Inferior parietal cortex (tissue), 1 donor: ENCODE data around the gene TMEM175.

ENCODE experiments used
- DNase-seq: peaks from one replicate; pipeline ENCODE4 v3.0.0-alpha.2; 2016; ENCODE audit errors: extremely low spot score

TMEM175 gene

GRCh38 chr4:1002631-1003251, 70.5 kb downstream of the TMEM175 start:
- no peak for DNase-seq

- DNase-seq: no peak
Observed at GRCh38 chr4:1003271-1004070, 71.2 kb downstream of the TMEM175 start.

- no peak for DNase-seq
Observed at GRCh38 chr4:1004071-1004418, 71.8 kb downstream of the TMEM175 start.

GRCh38 chr4:1004557-1005485, 72.6 kb downstream of the TMEM175 start:
- DNase-seq: no peak

- DNase-seq: no peak
Observed at GRCh38 chr4:1006856-1007255, 74.6 kb downstream of the TMEM175 start.
